HEK293 (cell line): ENCODE results near the gene MMRN2.

ENCODE experiments used
- CTCF ChIP-seq: fragments of 450-650 bp; formaldehyde crosslinking; IDR thresholded peaks from 2 replicates; pipeline ENCODE4 v1.5.1; 2016; ENCODE audit warnings: missing biosample characterization, missing genetic modification characterization
- KLF16 ChIP-seq: fragments of 450-650 bp; formaldehyde crosslinking; IDR thresholded peaks from 2 replicates; pipeline ENCODE4 v1.5.1; 2017; ENCODE audit warnings: missing biosample characterization, missing genetic modification characterization
- PRDM1 ChIP-seq: fragments of 450-650 bp; formaldehyde crosslinking; IDR thresholded peaks from 2 replicates; pipeline ENCODE4; 2016; ENCODE audit warnings: missing biosample characterization, missing genetic modification characterization
- SCRT2 ChIP-seq: fragments of 450-650 bp; formaldehyde crosslinking; IDR thresholded peaks from 2 replicates; pipeline ENCODE4 v1.5.1; 2016; ENCODE audit warnings: missing biosample characterization, missing genetic modification characterization
- ZBTB20 ChIP-seq: fragments of 450-650 bp; formaldehyde crosslinking; IDR thresholded peaks from 2 replicates; pipeline ENCODE4 v1.5.1; 2016; ENCODE audit warnings: missing biosample characterization, missing genetic modification characterization
- ZFP69B ChIP-seq: fragments of 450-650 bp; formaldehyde crosslinking; IDR thresholded peaks from 2 replicates; pipeline ENCODE4 v1.5.1; 2016; ENCODE audit warnings: missing biosample characterization, missing genetic modification characterization
- ZNF121 ChIP-seq: fragments of 450-650 bp; formaldehyde crosslinking; IDR thresholded peaks from 2 replicates; pipeline ENCODE4 v1.5.1; 2016; ENCODE audit warnings: missing biosample characterization, missing genetic modification characterization
- ZNF426 ChIP-seq: fragments of 450-650 bp; formaldehyde crosslinking; IDR thresholded peaks from 2 replicates; pipeline ENCODE4 v1.5.1; 2017; ENCODE audit warnings: missing biosample characterization, missing genetic modification characterization, mild to moderate bottlenecking, inconsistent platforms, moderate library complexity
- ZNF48 ChIP-seq: fragments of 450-650 bp; formaldehyde crosslinking; IDR thresholded peaks from 2 replicates; pipeline ENCODE4 v1.5.1; 2016; ENCODE audit warnings: missing biosample characterization, missing genetic modification characterization
- ZNF530 ChIP-seq: fragments of 450-650 bp; formaldehyde crosslinking; IDR thresholded peaks from 2 replicates; pipeline ENCODE4 v1.5.1; 2016; ENCODE audit warnings: low read depth, missing biosample characterization, missing genetic modification characterization
- ZNF830 ChIP-seq: fragments of 450-650 bp; IDR thresholded peaks from 2 replicates; pipeline ENCODE4 v1.5.0; 2018; ENCODE audit warnings: missing biosample characterization, missing genetic modification characterization, low read depth, mild to moderate bottlenecking, moderate library complexity
- TF ChIP-seq, protein P1 (sequence below): fragments of 450-650 bp; formaldehyde crosslinking; IDR thresholded peaks from 2 replicates; pipeline ENCODE4 v1.5.1; 2016; ENCODE audit warnings: missing biosample characterization, missing genetic modification characterization

- TF ChIP-seq ZNF48 (tag by site-specific recombination): no peak
- TF ChIP-seq CTCF (tag by site-specific recombination): no peak
- TF ChIP-seq ZFP69B (tag by site-specific recombination): no peak
- no peak for TF ChIP-seq ZNF426 (tag by site-specific recombination)
- no peak for TF ChIP-seq ZBTB20 (tag by site-specific recombination)
- TF ChIP-seq, protein P1, sequence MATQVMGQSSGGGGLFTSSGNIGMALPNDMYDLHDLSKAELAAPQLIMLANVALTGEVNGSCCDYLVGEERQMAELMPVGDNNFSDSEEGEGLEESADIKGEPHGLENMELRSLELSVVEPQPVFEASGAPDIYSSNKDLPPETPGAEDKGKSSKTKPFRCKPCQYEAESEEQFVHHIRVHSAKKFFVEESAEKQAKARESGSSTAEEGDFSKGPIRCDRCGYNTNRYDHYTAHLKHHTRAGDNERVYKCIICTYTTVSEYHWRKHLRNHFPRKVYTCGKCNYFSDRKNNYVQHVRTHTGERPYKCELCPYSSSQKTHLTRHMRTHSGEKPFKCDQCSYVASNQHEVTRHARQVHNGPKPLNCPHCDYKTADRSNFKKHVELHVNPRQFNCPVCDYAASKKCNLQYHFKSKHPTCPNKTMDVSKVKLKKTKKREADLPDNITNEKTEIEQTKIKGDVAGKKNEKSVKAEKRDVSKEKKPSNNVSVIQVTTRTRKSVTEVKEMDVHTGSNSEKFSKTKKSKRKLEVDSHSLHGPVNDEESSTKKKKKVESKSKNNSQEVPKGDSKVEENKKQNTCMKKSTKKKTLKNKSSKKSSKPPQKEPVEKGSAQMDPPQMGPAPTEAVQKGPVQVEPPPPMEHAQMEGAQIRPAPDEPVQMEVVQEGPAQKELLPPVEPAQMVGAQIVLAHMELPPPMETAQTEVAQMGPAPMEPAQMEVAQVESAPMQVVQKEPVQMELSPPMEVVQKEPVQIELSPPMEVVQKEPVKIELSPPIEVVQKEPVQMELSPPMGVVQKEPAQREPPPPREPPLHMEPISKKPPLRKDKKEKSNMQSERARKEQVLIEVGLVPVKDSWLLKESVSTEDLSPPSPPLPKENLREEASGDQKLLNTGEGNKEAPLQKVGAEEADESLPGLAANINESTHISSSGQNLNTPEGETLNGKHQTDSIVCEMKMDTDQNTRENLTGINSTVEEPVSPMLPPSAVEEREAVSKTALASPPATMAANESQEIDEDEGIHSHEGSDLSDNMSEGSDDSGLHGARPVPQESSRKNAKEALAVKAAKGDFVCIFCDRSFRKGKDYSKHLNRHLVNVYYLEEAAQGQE (tag by site-specific recombination): no peak
- TF ChIP-seq KLF16 (tag by site-specific recombination): no peak
- no peak for TF ChIP-seq SCRT2 (tag by site-specific recombination)
- no peak for TF ChIP-seq PRDM1 (tag by site-specific recombination)
- no peak for TF ChIP-seq ZNF530 (tag by site-specific recombination)
- no peak for TF ChIP-seq ZNF830 (tag by site-specific recombination)
- TF ChIP-seq ZNF121: no peak
Measured at GRCh38 chr10:86950349-86950748, 7.1 kb downstream of the MMRN2 start.
